ENCODE measurements around the gene PTPRN2.
"Not testable (repeated sequence)": the region's sequence is repeated elsewhere in the genome, so short reads cannot be mapped to it uniquely, and the experiment has no call there.

The PTPRN2 gene

GRCh38 chr7:158357106-158357897 lies 230.3 kb downstream of the PTPRN2 start:
- no peak for DNase-seq
- in situ Hi-C loops (cut with MboI; ENCODE audit: low pct_unique_long_range_greater_than_20kb, low sequenced_read_pairs) = no loop called here

GRCh38 chr7:158356454-158356853 lies 231.2 kb downstream of the PTPRN2 start:
- in situ Hi-C loops (cut with MboI; ENCODE audit: low pct_unique_long_range_greater_than_20kb, low sequenced_read_pairs) = no loop called here
- no peak for DNase-seq

- in situ Hi-C loops (cut with MboI; ENCODE audit: low pct_unique_long_range_greater_than_20kb, low sequenced_read_pairs) = no loop called here
- no peak for DNase-seq
These were observed 232.1 kb downstream of the PTPRN2 start for GRCh38 chr7:158355456-158356065.

- no peak for DNase-seq
- in situ Hi-C loops (cut with MboI; ENCODE audit: low pct_unique_long_range_greater_than_20kb, low sequenced_read_pairs) = no loop called here
These were observed 232.8 kb downstream of the PTPRN2 start for GRCh38 chr7:158354861-158355260.

- DNase-seq = peak; percentile 62
- in situ Hi-C loops (cut with MboI; ENCODE audit: low pct_unique_long_range_greater_than_20kb, low sequenced_read_pairs) = no loop called here
These were observed 233.7 kb downstream of the PTPRN2 start for GRCh38 chr7:158353606-158354570.

GRCh38 chr7:158351899-158352729 lies 235.5 kb downstream of the PTPRN2 start:
- in situ Hi-C loops (cut with MboI; ENCODE audit: low pct_unique_long_range_greater_than_20kb, low sequenced_read_pairs); DNase-seq: not testable (repeated sequence)

- DNase-seq = no peak
- in situ Hi-C loops (cut with MboI; ENCODE audit: low pct_unique_long_range_greater_than_20kb, low sequenced_read_pairs) = no loop called here
These were observed 236.1 kb downstream of the PTPRN2 start for GRCh38 chr7:158351481-158351880.

- DNase-seq = no peak
- in situ Hi-C loops (cut with MboI; ENCODE audit: low pct_unique_long_range_greater_than_20kb, low sequenced_read_pairs) = no loop called here
These were observed 236.6 kb downstream of the PTPRN2 start for GRCh38 chr7:158351051-158351450.

GRCh38 chr7:158350166-158350900 lies 237.3 kb downstream of the PTPRN2 start:
- no peak for DNase-seq
- in situ Hi-C loops (cut with MboI; ENCODE audit: low pct_unique_long_range_greater_than_20kb, low sequenced_read_pairs) = no loop called here

- DNase-seq = no peak
- in situ Hi-C loops (cut with MboI; ENCODE audit: low pct_unique_long_range_greater_than_20kb, low sequenced_read_pairs) = no loop called here
These were observed 239.2 kb downstream of the PTPRN2 start for GRCh38 chr7:158348446-158348845.

GRCh38 chr7:158348039-158348438 lies 239.6 kb downstream of the PTPRN2 start:
- DNase-seq; in situ Hi-C loops (cut with MboI; ENCODE audit: low pct_unique_long_range_greater_than_20kb, low sequenced_read_pairs): not testable (repeated sequence)

- DNase-seq = no peak
These were observed 241.9 kb downstream of the PTPRN2 start for GRCh38 chr7:158345731-158346130.

GRCh38 chr7:158344706-158345300 lies 242.8 kb downstream of the PTPRN2 start:
- no peak for DNase-seq
- in situ Hi-C loops (cut with MboI; ENCODE audit: low pct_unique_long_range_greater_than_20kb, low sequenced_read_pairs) = no loop called here

More at GRCh38 chr7:158345731-158346130, 241.9 kb downstream of the PTPRN2 start:
- in situ Hi-C loops (cut with MboI; ENCODE audit: low pct_unique_long_range_greater_than_20kb, low sequenced_read_pairs) = no loop called here

GRCh38 chr7:158343936-158344455 lies 243.6 kb downstream of the PTPRN2 start:
- in situ Hi-C loops (cut with MboI; ENCODE audit: low pct_unique_long_range_greater_than_20kb, low sequenced_read_pairs) = no loop called here
- no peak for DNase-seq

- in situ Hi-C loops (cut with MboI; ENCODE audit: low pct_unique_long_range_greater_than_20kb, low sequenced_read_pairs) = no loop called here
These were observed 244.1 kb downstream of the PTPRN2 start for GRCh38 chr7:158343526-158343925.

GRCh38 chr7:158341097-158341496 lies 246.5 kb downstream of the PTPRN2 start:
- in situ Hi-C loops (cut with MboI; ENCODE audit: low pct_unique_long_range_greater_than_20kb, low sequenced_read_pairs); DNase-seq: not testable (repeated sequence)

More at GRCh38 chr7:158343526-158343925, 244.1 kb downstream of the PTPRN2 start:
- DNase-seq = no peak

GRCh38 chr7:158336952-158337351 lies 250.7 kb downstream of the PTPRN2 start:
- in situ Hi-C loops (cut with MboI; ENCODE audit: low pct_unique_long_range_greater_than_20kb, low sequenced_read_pairs) = not testable (repeated sequence)

More at GRCh38 chr7:158336952-158337351, 250.7 kb downstream of the PTPRN2 start:
- DNase-seq = not testable (repeated sequence)
